Dendritic cell treated with granulocyte-macrophage colony-stimulating factor and Interleukin-4, amounts not matched to agents 40 ng/mL and 50 ng/mL, for 4 days (primary cell): ENCODE results near the gene TNS3.

Experiments
- H3K27ac Mint-ChIP-seq: one replicate; pipeline ENCODE4 v1.8.0; 2022; ENCODE audit warnings: mild to moderate bottlenecking, mixed read lengths
- H3K27me3 Mint-ChIP-seq: one replicate; pipeline ENCODE4 v1.8.0; 2022; ENCODE audit warnings: mild to moderate bottlenecking, mixed read lengths
- H3K36me3 Mint-ChIP-seq: one replicate; pipeline ENCODE4 v1.8.0; 2022; ENCODE audit warnings: low read depth, mixed read lengths
- H3K4me1 Mint-ChIP-seq: one replicate; pipeline ENCODE4 v1.8.0; 2022; ENCODE audit warnings: low read depth, mixed read lengths
- H3K4me3 Mint-ChIP-seq: one replicate; pipeline ENCODE4 v1.8.0; 2022; ENCODE audit warnings: mild to moderate bottlenecking, moderate library complexity, mixed read lengths
- H3K9me3 Mint-ChIP-seq: one replicate; pipeline ENCODE4 v1.8.0; 2022; ENCODE audit warnings: mixed read lengths
- intact Hi-C: fragments of 100-400 bp; cut with micrococcal nuclease; formaldehyde crosslinking; loops from one replicate; pipeline ENCODE4 v1.15.0; 2022

Gene TNS3

GRCh38 chr7:47383072-47383471 lies 198.8 kb downstream of the TNS3 start:
- Mint-ChIP-seq H3K4me1 (peaks cover 26% of the 10 kb centered on the region), H3K36me3 (peaks cover 92% of the 10 kb centered on the region), H3K27me3 (no peaks in the 10 kb centered on the region), H3K4me3 (no peak overlapping the region), H3K27ac (no peak overlapping the region), H3K9me3 (no peaks in the 10 kb centered on the region)
- intact Hi-C loops: no loop called here

- Mint-ChIP-seq H3K4me3 (no peak overlapping the region), H3K27me3 (no peaks in the 10 kb centered on the region), H3K36me3 (peaks cover 92% of the 10 kb centered on the region), H3K9me3 (no peaks in the 10 kb centered on the region), H3K4me1 (peaks cover 26% of the 10 kb centered on the region), H3K27ac (no peak overlapping the region)
- intact Hi-C loops: no loop called here
These were observed 199.7 kb downstream of the TNS3 start for GRCh38 chr7:47382200-47382599.

GRCh38 chr7:47381134-47381495 lies 200.8 kb downstream of the TNS3 start:
- Mint-ChIP-seq H3K4me1 (peaks cover 26% of the 10 kb centered on the region), H3K36me3 (peaks cover 92% of the 10 kb centered on the region), H3K27me3 (no peaks in the 10 kb centered on the region), H3K4me3 (no peak overlapping the region), H3K9me3 (no peaks in the 10 kb centered on the region), H3K27ac (no peak overlapping the region)
- intact Hi-C loops: no loop called here

- no peak overlapping the region for H3K4me3 Mint-ChIP-seq
- intact Hi-C loops: no loop called here
- H3K27me3 Mint-ChIP-seq: no peaks in the 10 kb centered on the region
- peaks cover 26% of the 10 kb centered on the region for H3K4me1 Mint-ChIP-seq
- H3K27ac Mint-ChIP-seq: no peak overlapping the region
- H3K9me3 Mint-ChIP-seq: no peaks in the 10 kb centered on the region
- H3K36me3 Mint-ChIP-seq: peaks cover 92% of the 10 kb centered on the region
These were observed 201.4 kb downstream of the TNS3 start for GRCh38 chr7:47380325-47381133.

GRCh38 chr7:47379629-47380324 lies 202.1 kb downstream of the TNS3 start:
- Mint-ChIP-seq H3K27ac (no peak overlapping the region), H3K9me3 (no peaks in the 10 kb centered on the region), H3K4me1 (peaks cover 20% of the 10 kb centered on the region), H3K27me3 (no peaks in the 10 kb centered on the region), H3K36me3 (peaks cover 91% of the 10 kb centered on the region), H3K4me3 (no peak overlapping the region)
- intact Hi-C loops: no loop called here

GRCh38 chr7:47378728-47379395 lies 203.0 kb downstream of the TNS3 start:
- H3K27ac Mint-ChIP-seq: no peak overlapping the region
- no peaks in the 10 kb centered on the region for H3K27me3 Mint-ChIP-seq
- intact Hi-C loops: no loop called here
- no peak overlapping the region for H3K4me3 Mint-ChIP-seq
- peaks cover 10% of the 10 kb centered on the region for H3K4me1 Mint-ChIP-seq
- peaks cover 83% of the 10 kb centered on the region for H3K36me3 Mint-ChIP-seq
- H3K9me3 Mint-ChIP-seq: no peaks in the 10 kb centered on the region

- Mint-ChIP-seq H3K4me1 (no peaks in the 10 kb centered on the region), H3K9me3 (no peaks in the 10 kb centered on the region), H3K27ac (no peak overlapping the region), H3K36me3 (peaks cover 81% of the 10 kb centered on the region), H3K27me3 (no peaks in the 10 kb centered on the region), H3K4me3 (no peak overlapping the region)
- intact Hi-C loops: no loop called here
These were observed 204.2 kb downstream of the TNS3 start for GRCh38 chr7:47377741-47378140.

- no peaks in the 10 kb centered on the region for H3K9me3 Mint-ChIP-seq
- no peaks in the 10 kb centered on the region for H3K4me1 Mint-ChIP-seq
- intact Hi-C loops: no loop called here
- H3K27ac Mint-ChIP-seq: no peak overlapping the region
- H3K4me3 Mint-ChIP-seq: no peak overlapping the region
- H3K36me3 Mint-ChIP-seq: peaks cover 74% of the 10 kb centered on the region
- H3K27me3 Mint-ChIP-seq: no peaks in the 10 kb centered on the region
These were observed 204.8 kb downstream of the TNS3 start for GRCh38 chr7:47376991-47377616.

- no peaks in the 10 kb centered on the region for H3K27me3 Mint-ChIP-seq
- no peaks in the 10 kb centered on the region for H3K4me1 Mint-ChIP-seq
- H3K4me3 Mint-ChIP-seq: no peak overlapping the region
- H3K27ac Mint-ChIP-seq: no peak overlapping the region
- no peaks in the 10 kb centered on the region for H3K9me3 Mint-ChIP-seq
- peaks cover 72% of the 10 kb centered on the region for H3K36me3 Mint-ChIP-seq
- intact Hi-C loops: no loop called here
These were observed 206.6 kb downstream of the TNS3 start for GRCh38 chr7:47375121-47375938.

- no peak overlapping the region for H3K27ac Mint-ChIP-seq
- intact Hi-C loops: no loop called here
- no peaks in the 10 kb centered on the region for H3K9me3 Mint-ChIP-seq
- H3K27me3 Mint-ChIP-seq: no peaks in the 10 kb centered on the region
- no peaks in the 10 kb centered on the region for H3K4me1 Mint-ChIP-seq
- peaks cover 72% of the 10 kb centered on the region for H3K36me3 Mint-ChIP-seq
- H3K4me3 Mint-ChIP-seq: no peak overlapping the region
These were observed 207.4 kb downstream of the TNS3 start for GRCh38 chr7:47374538-47374937.

GRCh38 chr7:47373871-47374451 lies 207.9 kb downstream of the TNS3 start:
- H3K36me3 Mint-ChIP-seq: peaks cover 74% of the 10 kb centered on the region
- H3K27ac Mint-ChIP-seq: no peak overlapping the region
- no peak overlapping the region for H3K4me3 Mint-ChIP-seq
- H3K4me1 Mint-ChIP-seq: no peaks in the 10 kb centered on the region
- H3K9me3 Mint-ChIP-seq: no peaks in the 10 kb centered on the region
- intact Hi-C loops: no loop called here
- H3K27me3 Mint-ChIP-seq: no peaks in the 10 kb centered on the region

GRCh38 chr7:47371733-47372368 lies 210.1 kb downstream of the TNS3 start:
- H3K27me3 Mint-ChIP-seq: no peaks in the 10 kb centered on the region
- H3K27ac Mint-ChIP-seq: no peak overlapping the region
- no peak overlapping the region for H3K4me3 Mint-ChIP-seq
- H3K4me1 Mint-ChIP-seq: no peaks in the 10 kb centered on the region
- intact Hi-C loops: no loop called here
- no peaks in the 10 kb centered on the region for H3K9me3 Mint-ChIP-seq
- peaks cover 77% of the 10 kb centered on the region for H3K36me3 Mint-ChIP-seq

GRCh38 chr7:47371317-47371716 lies 210.6 kb downstream of the TNS3 start:
- intact Hi-C loops: no loop called here
- peaks cover 77% of the 10 kb centered on the region for H3K36me3 Mint-ChIP-seq
- no peak overlapping the region for H3K27ac Mint-ChIP-seq
- H3K4me1 Mint-ChIP-seq: no peaks in the 10 kb centered on the region
- H3K4me3 Mint-ChIP-seq: no peak overlapping the region
- no peaks in the 10 kb centered on the region for H3K9me3 Mint-ChIP-seq
- no peaks in the 10 kb centered on the region for H3K27me3 Mint-ChIP-seq
